Measurements from ENCODE around the gene TCEAL9. TPM values are rescaled to one million over a fixed set of nuclear protein-coding genes. Genes with fewer than 3 reads are reported as not detected.

Gene TCEAL9
- total RNA-seq, 2 experiments from 2014 or later = 0.84 to 1.2 TPM

DNA sequence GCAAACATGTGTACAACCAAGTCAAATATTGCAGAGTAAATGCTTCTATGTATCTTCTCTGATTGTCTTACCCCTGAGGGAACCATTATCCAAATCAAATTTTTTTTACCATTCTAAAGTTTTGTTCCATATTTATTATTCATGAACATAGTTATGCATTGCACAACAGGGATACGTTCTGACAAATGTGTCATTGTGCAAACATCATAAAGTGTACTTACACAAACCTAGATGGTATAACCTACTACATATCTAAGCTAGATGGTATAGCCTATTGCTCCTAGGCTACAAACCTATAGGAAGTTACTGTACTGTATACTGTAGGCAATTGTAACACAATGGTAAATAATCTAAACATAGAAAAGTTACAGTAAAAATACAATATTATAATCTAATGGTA, 43.4 kb downstream of the TCEAL9 start:
- no peaks in the 10 kb centered on the region for H3K9me3 Mint-ChIP-seq (ENCODE audit: insufficient read depth)
- ChIA-PET CTCF (no interaction called here), POLR2A (no interaction called here)
- H3K4me1 Mint-ChIP-seq (ENCODE audit: low read depth) = peaks cover 7% of the 10 kb centered on the region
- no peak for ATAC-seq
- H3K36me3 Mint-ChIP-seq (ENCODE audit: low read depth) = no peaks in the 10 kb centered on the region
- H3K27me3 Mint-ChIP-seq (ENCODE audit: low read depth) = peaks cover 5% of the 10 kb centered on the region
- no peak for DNase-seq
- no peak overlapping the region for H3K27ac Mint-ChIP-seq
- H3K4me3 Mint-ChIP-seq = no peak overlapping the region

- H3K27me3 Mint-ChIP-seq (ENCODE audit: low read depth) = peaks cover 5% of the 10 kb centered on the region
- no peak for ATAC-seq
- no peak overlapping the region for H3K4me3 Mint-ChIP-seq
- DNase-seq = no peak
- ChIA-PET CTCF (no interaction called here), POLR2A (no interaction called here)
- no peak overlapping the region for H3K27ac Mint-ChIP-seq
- no peaks in the 10 kb centered on the region for H3K9me3 Mint-ChIP-seq (ENCODE audit: insufficient read depth)
- no peaks in the 10 kb centered on the region for H3K36me3 Mint-ChIP-seq (ENCODE audit: low read depth)
- peaks cover 9% of the 10 kb centered on the region for H3K4me1 Mint-ChIP-seq (ENCODE audit: low read depth)
These were observed 44.6 kb downstream of the TCEAL9 start for GRCh38 chrX:103400931-103401330.

DNA sequence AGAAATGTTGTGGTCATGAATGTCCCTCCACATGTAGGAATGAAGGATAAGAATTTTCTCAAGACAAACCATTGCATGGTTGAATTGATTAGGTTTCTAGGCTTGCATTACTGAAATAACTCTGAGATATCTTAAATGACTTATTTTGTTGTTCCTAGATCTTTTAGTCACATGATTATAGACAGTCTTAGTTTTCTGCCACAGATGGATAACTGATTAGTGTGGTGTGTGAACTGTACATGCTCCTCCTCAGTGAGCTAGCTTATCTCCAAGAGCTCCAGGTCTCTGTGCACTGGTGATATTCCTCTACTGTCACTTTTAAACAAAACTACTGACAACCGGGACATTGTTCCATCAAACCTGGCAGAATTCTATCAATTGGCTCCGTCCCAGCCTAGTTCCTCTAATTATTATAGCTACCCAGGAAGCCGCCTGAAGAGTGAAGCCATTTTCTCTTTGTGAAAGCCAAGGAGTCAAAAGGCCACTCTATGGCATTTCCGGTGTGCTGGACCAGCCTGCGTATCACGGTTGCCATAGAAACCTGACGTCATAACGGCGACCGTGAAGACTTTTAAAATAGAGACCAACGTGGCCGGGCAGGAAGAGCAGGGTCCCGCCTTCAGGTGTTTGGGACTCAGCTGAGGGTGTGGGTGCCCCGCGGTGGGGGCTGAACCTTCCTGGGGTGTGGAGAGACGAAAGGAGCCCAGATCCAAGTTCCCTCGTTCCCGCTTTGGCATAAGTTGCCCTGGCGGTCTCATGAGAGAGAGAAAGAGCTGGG, 48.1 kb downstream of the TCEAL9 start:
- H3K27ac Mint-ChIP-seq = peak overlapping the region; percentile 21
- H3K27me3 Mint-ChIP-seq (ENCODE audit: low read depth) = peaks cover 5% of the 10 kb centered on the region
- no peaks in the 10 kb centered on the region for H3K36me3 Mint-ChIP-seq (ENCODE audit: low read depth)
- H3K9me3 Mint-ChIP-seq (ENCODE audit: insufficient read depth) = no peaks in the 10 kb centered on the region
- H3K4me3 Mint-ChIP-seq = peak overlapping the region; percentile 78
- DNase-seq (peak; percentile 79), ATAC-seq (peak; percentile 83)
- CTCF ChIA-PET = interaction anchor here (0.8 to 1.1 kb wide), 2 partner anchors 60 to 61 kb away, joined by 4 read pairs; no protein-coding TSS in a partner anchor
- POLR2A ChIA-PET = no interaction called here
- peaks cover 9% of the 10 kb centered on the region for H3K4me1 Mint-ChIP-seq (ENCODE audit: low read depth)

GRCh38 chrX:103405009-103405333, 48.7 kb downstream of the TCEAL9 start:
- H3K27ac Mint-ChIP-seq = peak overlapping the region; percentile 21
- POLR2A ChIA-PET = no interaction called here
- no peak for DNase-seq
- peaks cover 9% of the 10 kb centered on the region for H3K4me1 Mint-ChIP-seq (ENCODE audit: low read depth)
- no peak for ATAC-seq
- H3K27me3 Mint-ChIP-seq (ENCODE audit: low read depth) = peaks cover 5% of the 10 kb centered on the region
- CTCF ChIA-PET = interaction anchor here (0.8 to 1.1 kb wide), 2 partner anchors 59 to 60 kb away, joined by 4 read pairs; no protein-coding TSS in a partner anchor
- no peaks in the 10 kb centered on the region for H3K9me3 Mint-ChIP-seq (ENCODE audit: insufficient read depth)
- peak overlapping the region; percentile 78 for H3K4me3 Mint-ChIP-seq
- H3K36me3 Mint-ChIP-seq (ENCODE audit: low read depth) = no peaks in the 10 kb centered on the region

DNA sequence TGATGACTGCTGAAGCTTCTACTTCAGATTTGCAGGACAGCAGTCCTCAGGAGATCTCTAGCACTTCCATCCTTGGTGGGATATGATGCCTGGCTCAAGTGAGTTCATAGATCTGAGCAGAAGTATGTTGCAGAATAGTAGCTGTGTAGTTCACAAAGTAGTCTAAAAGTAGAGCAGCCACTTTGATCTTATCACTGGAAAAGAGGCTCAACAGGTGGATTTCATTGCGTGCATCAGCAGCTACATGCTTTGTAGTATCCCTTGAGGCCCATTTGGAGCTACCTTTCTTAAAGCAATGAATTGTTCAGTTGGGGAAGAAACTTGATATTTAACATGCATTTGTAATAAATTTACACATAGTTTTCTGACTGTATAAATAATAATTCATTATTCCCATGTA, 50.0 kb downstream of the TCEAL9 start:
- no peak for ATAC-seq
- CTCF ChIA-PET = no interaction called here
- POLR2A ChIA-PET = no interaction called here
- peaks cover 3% of the 10 kb centered on the region for H3K27me3 Mint-ChIP-seq (ENCODE audit: low read depth)
- H3K9me3 Mint-ChIP-seq (ENCODE audit: insufficient read depth) = no peaks in the 10 kb centered on the region
- no peak overlapping the region for H3K27ac Mint-ChIP-seq
- H3K36me3 Mint-ChIP-seq (ENCODE audit: low read depth) = no peaks in the 10 kb centered on the region
- peaks cover 9% of the 10 kb centered on the region for H3K4me1 Mint-ChIP-seq (ENCODE audit: low read depth)
- no peak for DNase-seq
- H3K4me3 Mint-ChIP-seq = no peak overlapping the region

DNA sequence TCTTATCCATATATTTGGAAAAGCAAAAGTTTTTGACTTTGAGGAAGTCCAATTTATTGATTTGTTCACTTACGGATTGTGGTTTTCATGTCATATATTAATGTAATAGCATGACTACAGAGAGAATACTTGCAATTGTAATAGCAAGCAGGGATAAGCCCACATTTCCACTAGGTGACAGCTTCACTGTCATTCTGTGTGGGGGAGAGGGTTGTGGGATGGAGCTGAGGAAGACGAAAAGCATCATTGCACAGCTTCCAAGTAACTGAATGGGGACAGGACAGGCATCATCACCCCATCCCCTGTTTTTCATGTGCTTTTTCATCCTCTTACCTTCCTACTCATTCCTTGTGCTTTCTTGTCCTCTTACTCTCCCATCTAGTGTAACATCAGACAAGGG, 51.5 kb downstream of the TCEAL9 start:
- no peak overlapping the region for H3K4me3 Mint-ChIP-seq
- H3K36me3 Mint-ChIP-seq (ENCODE audit: low read depth) = no peaks in the 10 kb centered on the region
- ATAC-seq = no peak

More for the DNA sequence above, 51.5 kb downstream of the TCEAL9 start:
- ChIA-PET POLR2A (no interaction called here), CTCF (no interaction called here)
- DNase-seq = no peak
- Mint-ChIP-seq H3K27ac (no peak overlapping the region), H3K9me3 (ENCODE audit: insufficient read depth) (no peaks in the 10 kb centered on the region), H3K4me1 (ENCODE audit: low read depth) (peaks cover 9% of the 10 kb centered on the region), H3K27me3 (ENCODE audit: low read depth) (no peaks in the 10 kb centered on the region)

Other genes starting within 250 kb of the TCEAL9 start
- gene BEX4, start 141.4 kb upstream of the TCEAL9 start, total RNA-seq = 1 to 10 TPM; 8.9 to 9.0 TPM
- gene TCEAL8, start 101.4 kb upstream of the TCEAL9 start, total RNA-seq = 10 to 100 TPM; 32.4 to 35.4 TPM
- gene TCEAL5, start 79.8 kb upstream of the TCEAL9 start, total RNA-seq = not detected
- 1 to 10 TPM; 4.9 to 5.3 TPM for gene BEX2, start 45.5 kb upstream of the TCEAL9 start, total RNA-seq
- not detected for gene TCEAL7, start 26.3 kb upstream of the TCEAL9 start, total RNA-seq
- 10 to 100 TPM; 11.1 to 11.3 TPM for gene BEX3, start 20.0 kb downstream of the TCEAL9 start, total RNA-seq
- not detected for gene RAB40A, start 163.0 kb downstream of the TCEAL9 start, total RNA-seq
- gene TCEAL4, start 229.0 kb downstream of the TCEAL9 start, total RNA-seq = 1 to 10 TPM; 4.0 TPM